SJCRH30 (cell line): ENCODE measurements around the gene LRRC4B. TPM values are rescaled to one million over a fixed set of nuclear protein-coding genes. Genes with fewer than 3 reads are reported as not detected.
A peak's percentile ranks its signal among the peaks of the same experiment; 100 is the strongest.

Experiments
- DNase-seq, 2 experiments: peaks; one replicate each; pipeline ENCODE4 v3.0.0-alpha.2; 2015 to 2020
- H3K27ac ChIP-seq: fragments of 250-450 bp; sonication (Bioruptor Pico); 2 replicates; pipeline ENCODE4 v1.5.1; 2020; ENCODE audit warnings: mild to moderate bottlenecking, moderate library complexity
- H3K27me3 ChIP-seq: fragments of 250-450 bp; sonication (Bioruptor Pico); 2 replicates; pipeline ENCODE4 v1.5.1; 2020; ENCODE audit warnings: mild to moderate bottlenecking, moderate library complexity
- H3K36me3 ChIP-seq: fragments of 250-450 bp; sonication (Bioruptor Pico); 2 replicates; pipeline ENCODE4 v1.5.1; 2020; ENCODE audit warnings: mild to moderate bottlenecking, moderate library complexity
- H3K4me1 ChIP-seq: fragments of 250-450 bp; sonication (Bioruptor Pico); 2 replicates; pipeline ENCODE4 v1.5.1; 2020; ENCODE audit warnings: mild to moderate bottlenecking, moderate library complexity
- H3K4me3 ChIP-seq: fragments of 250-450 bp; sonication (Bioruptor Pico); 2 replicates; pipeline ENCODE4 v1.5.1; 2020; ENCODE audit warnings: mild to moderate bottlenecking, moderate library complexity
- H3K9me3 ChIP-seq: fragments of 250-450 bp; sonication (Bioruptor Pico); replicated peaks from 2 replicates; pipeline ENCODE4 v1.5.1; 2020; ENCODE audit warnings: mild to moderate bottlenecking, moderate library complexity
- total RNA-seq: library from RNA; depleted of rRNA; stranded (reverse); fragments of >200 nt; shearing (Covaris generic); gene quantifications from 2 replicates; pipeline ENCODE4 v1.2.3, GENCODE V29; 2014

Gene LRRC4B
- total RNA-seq, 1 experiment from 2014 or later: 0.02 TPM

DNA sequence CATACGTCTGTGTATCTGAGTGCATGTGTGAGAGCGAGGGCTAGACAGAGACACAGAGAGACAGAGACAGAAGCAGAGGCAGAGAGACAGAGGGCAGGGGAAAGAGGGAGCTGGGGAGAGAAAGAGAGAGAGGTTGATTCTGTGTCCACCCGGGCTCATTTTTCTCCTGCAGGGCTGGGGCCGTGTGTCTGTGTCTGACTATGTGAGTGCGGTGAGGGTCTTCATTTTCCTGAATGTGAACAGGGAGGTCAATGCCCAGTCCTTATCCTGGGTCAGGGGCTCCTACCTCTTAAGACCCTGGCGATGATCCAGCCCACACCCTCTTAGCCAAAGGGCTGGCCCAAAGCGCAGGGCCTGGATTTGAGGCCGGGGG, 17.7 kb downstream of the LRRC4B start:
- Histone ChIP-seq H3K9me3 (no peaks in the 10 kb centered on the region), H3K4me3 (no peak overlapping the region), H3K27me3 (peaks cover 48% of the 10 kb centered on the region), H3K4me1 (no peaks in the 10 kb centered on the region), H3K27ac (no peak overlapping the region), H3K36me3 (no peaks in the 10 kb centered on the region)
- no peak for DNase-seq

DNA sequence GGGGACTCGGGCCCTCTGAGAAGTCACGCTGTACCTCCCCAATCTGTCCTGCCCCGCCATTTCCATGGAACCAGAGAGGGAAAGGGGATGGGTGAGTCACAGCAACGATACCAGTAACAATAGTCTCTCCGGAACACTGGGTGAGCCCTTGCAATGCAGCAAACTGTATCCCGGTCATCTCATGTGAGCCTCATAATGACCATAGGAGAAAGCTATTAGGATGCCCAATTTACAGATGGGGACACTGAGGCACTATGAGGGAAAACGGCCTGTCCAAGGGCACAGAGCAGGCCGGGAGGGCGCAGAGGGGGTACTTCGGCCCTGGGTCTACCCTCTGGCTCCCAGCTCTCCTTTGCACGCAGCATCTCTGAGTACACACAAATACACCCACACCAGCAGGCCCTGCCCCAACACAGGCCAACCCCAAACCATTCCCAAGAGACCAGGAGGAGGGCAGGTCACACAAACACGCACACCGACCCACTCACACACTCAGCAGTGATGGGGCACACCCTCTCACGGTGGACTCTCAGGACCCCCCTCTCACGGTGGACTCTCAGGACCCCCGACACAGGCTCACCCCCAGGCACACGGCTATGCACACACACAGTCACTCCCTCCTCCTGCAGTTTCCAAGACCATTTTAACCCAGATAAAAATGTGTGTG, 18.2 kb downstream of the LRRC4B start:
- Histone ChIP-seq H3K27ac (no peak overlapping the region), H3K4me1 (no peaks in the 10 kb centered on the region)
- no peak for DNase-seq

DNA sequence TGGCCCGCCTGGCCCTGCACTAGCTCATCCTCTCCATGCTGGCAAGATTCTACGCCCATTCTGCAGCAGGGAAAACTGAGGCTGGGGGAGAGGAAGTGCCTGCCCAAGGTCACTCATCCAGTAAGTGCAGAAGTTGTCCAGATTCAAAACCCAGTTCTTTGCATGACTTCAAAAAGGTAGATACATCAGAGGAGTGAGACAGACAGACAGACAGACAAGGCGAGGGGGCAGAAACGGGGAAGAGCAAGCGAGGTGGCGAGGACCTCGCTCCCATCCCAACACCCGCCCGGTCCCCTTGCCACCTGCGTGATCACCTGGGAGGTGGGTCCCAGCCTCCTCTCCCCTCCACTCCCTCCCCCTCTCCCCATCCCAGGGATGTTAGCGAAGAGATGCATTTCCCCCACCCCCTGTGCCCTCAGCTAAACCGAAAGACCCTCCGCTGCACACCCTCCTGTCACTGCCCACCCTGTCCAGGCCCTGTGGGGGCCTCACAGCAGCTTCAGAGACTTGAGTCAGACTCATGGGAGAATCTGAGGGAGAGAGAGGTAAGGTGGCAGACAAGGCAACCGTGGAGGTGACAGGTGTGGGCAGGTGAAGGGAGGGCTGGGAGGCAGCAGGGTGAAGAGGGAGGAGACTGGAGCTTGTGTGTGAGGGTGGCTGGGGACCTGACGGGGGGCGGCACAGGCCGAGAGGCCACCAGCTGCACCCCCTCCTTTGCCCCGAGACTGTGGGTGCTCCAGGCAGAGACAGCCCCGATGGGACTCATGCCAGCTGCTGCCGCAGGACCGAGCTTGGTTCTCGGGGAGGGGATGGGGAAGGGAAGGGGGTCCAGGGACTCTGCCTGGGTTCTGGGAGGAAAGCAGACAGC, 18.9 kb downstream of the LRRC4B start:
- Histone ChIP-seq H3K4me3 (no peak overlapping the region), H3K27me3 (peaks cover 38% of the 10 kb centered on the region), H3K4me1 (no peaks in the 10 kb centered on the region), H3K9me3 (no peaks in the 10 kb centered on the region), H3K36me3 (no peaks in the 10 kb centered on the region), H3K27ac (no peak overlapping the region)
- DNase-seq: no peak

More for the DNA sequence above, 18.2 kb downstream of the LRRC4B start:
- H3K4me3 ChIP-seq: no peak overlapping the region
- peaks cover 43% of the 10 kb centered on the region for H3K27me3 ChIP-seq
- no peaks in the 10 kb centered on the region for H3K36me3 ChIP-seq
- H3K9me3 ChIP-seq: no peaks in the 10 kb centered on the region

GRCh38 chr19:50548191-50549058, 19.8 kb downstream of the LRRC4B start:
- H3K9me3 ChIP-seq: no peaks in the 10 kb centered on the region
- H3K36me3 ChIP-seq: no peaks in the 10 kb centered on the region
- H3K27me3 ChIP-seq: peaks cover 38% of the 10 kb centered on the region
- H3K4me1 ChIP-seq: no peaks in the 10 kb centered on the region
- DNase-seq: peak; percentile 38 to 40
- H3K27ac ChIP-seq: no peak overlapping the region
- H3K4me3 ChIP-seq: no peak overlapping the region

DNA sequence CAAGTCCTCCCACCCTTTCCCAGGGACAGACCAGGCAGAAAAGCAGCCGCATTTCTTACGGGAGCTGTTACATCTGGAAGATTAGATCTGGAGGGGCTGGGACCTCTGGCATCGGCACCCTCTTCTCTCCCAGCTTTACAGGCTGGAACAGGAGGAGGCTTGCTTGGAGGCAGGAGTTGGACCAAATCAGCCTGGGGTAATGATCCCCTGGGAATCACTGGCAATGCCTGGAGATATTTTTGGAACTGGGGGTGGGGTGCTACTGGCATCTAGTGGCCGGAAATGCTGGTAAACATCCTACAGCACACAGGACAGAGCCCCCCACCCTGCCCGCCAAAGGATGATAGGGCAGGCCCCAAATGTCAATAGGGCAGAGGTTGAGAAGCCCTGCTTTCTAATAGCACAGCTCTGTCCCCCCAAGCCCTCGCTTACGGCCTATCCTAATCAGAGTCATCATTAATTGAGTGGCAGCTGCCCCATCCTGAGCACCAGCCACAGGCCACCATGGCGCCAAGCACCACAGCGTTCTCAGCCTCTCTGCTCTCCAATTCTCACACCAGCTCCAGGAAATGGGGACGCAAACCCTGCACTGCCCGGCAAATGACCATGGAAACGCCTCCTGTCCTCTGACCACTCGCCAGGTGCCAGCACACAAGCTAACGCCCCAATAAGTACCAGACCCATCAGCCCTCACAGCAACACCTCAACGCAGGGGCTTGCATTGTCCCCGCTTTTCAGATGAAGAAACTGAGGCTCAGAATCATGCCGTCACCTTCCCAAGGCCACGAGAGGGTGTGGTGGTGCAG, 20.6 kb downstream of the LRRC4B start:
- Histone ChIP-seq H3K9me3 (no peaks in the 10 kb centered on the region), H3K36me3 (no peaks in the 10 kb centered on the region), H3K27me3 (peaks cover 38% of the 10 kb centered on the region), H3K4me1 (no peaks in the 10 kb centered on the region), H3K27ac (no peak overlapping the region), H3K4me3 (no peak overlapping the region)
- DNase-seq: peak; percentile 37 to 57

DNA sequence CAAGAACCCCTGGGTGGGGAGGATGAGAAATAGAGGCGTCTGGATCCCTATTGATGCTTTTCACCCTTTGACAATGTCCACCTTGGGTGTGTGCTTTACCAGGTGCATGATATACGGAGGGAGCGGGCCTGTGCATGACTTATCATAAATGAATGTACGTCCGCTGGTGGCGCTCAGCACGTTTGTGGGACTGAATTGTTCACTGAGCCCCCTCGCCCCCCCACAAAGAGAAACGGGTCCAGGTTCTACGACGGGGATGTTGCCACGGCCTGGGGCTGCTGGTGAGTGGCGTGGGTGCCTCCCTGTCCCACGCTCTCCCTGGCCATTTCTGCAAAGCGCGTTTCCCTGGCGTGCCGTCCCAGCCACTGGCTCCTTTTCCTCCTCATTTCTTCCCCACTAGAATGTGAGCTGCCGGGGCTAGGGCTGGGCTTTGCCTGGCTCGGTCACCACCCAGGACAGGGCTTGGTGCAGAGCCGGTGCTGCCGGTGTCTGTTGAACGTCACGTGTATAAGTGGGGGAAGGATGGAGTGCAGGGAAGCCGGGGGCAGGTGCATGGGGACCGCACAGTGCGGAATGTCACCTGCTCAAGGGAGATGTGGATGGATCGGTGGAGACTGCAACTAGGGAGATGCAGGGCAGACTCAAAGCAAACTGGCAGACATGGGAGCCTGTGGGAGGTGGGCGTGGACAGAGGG, 21.6 kb downstream of the LRRC4B start:
- DNase-seq: no peak
- Histone ChIP-seq H3K27me3 (peaks cover 43% of the 10 kb centered on the region), H3K4me3 (no peak overlapping the region), H3K36me3 (no peaks in the 10 kb centered on the region), H3K4me1 (no peaks in the 10 kb centered on the region), H3K9me3 (no peaks in the 10 kb centered on the region), H3K27ac (no peak overlapping the region)

DNA sequence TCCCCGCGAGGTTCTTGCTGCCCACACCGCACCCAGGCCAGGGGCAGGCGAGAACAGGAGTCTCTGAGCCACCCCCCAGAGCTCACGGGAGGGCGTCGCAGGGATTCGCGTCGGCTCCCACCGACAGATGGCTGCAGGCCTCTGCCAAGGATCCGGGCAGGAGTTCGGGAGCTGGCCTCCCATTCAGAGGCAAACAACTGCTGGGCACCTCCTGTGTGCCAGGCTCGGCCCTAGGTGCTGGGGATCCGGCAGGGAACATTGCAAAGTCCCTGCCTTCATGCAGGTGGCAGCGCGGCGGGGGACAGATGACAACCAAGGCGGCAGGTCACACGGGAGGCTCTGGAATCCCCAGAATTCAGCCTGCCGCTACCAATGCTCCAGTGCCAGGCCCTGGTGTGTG, 25.3 kb downstream of the LRRC4B start:
- Histone ChIP-seq H3K36me3 (no peaks in the 10 kb centered on the region), H3K27me3 (peaks cover 21% of the 10 kb centered on the region), H3K4me1 (no peaks in the 10 kb centered on the region), H3K9me3 (no peaks in the 10 kb centered on the region), H3K4me3 (no peak overlapping the region), H3K27ac (no peak overlapping the region)
- DNase-seq: no peak

DNA sequence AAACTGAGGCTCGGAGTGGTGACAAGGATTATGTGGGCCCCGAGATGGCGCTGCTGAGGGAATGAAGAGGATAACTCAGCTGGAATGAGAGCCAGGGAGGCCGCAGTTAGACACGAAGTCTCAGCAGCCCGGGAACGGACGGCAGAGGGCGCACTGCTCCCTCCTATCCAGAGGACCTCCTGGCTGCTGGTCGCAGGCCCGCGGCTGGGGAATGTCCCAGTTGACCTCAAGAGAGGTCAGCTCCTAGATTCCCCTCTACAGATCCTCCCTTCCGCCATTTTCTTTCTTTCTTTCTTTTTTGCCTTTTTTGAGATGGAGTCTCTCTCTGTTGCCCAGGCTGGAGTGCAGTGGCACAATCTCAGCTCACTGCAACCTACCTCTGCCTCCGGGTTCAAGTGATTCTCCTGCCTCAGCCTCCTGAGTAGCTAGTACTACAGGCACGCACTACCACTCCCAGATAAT, 30.4 kb downstream of the LRRC4B start:
- H3K4me3 ChIP-seq: no peak overlapping the region
- H3K36me3 ChIP-seq: no peaks in the 10 kb centered on the region
- peaks cover 6% of the 10 kb centered on the region; the same call in 1 of the 2 replicates for H3K9me3 ChIP-seq
- H3K4me1 ChIP-seq: peaks cover 5% of the 10 kb centered on the region; the same call in 1 of the 2 replicates
- peak; percentile 93 to 96 for DNase-seq
- peaks cover 8% of the 10 kb centered on the region for H3K27me3 ChIP-seq
- H3K27ac ChIP-seq: no peak overlapping the region; the same call in 1 of the 2 replicates

GRCh38 chr19:50537306-50537685, 30.9 kb downstream of the LRRC4B start:
- H3K27ac ChIP-seq: peak overlapping the region; percentile 12; the same call in 1 of the 2 replicates
- H3K36me3 ChIP-seq: no peaks in the 10 kb centered on the region
- peaks cover 8% of the 10 kb centered on the region; the same call in 1 of the 2 replicates for H3K9me3 ChIP-seq
- H3K27me3 ChIP-seq: peaks cover 8% of the 10 kb centered on the region
- no peak overlapping the region for H3K4me3 ChIP-seq
- peaks cover 5% of the 10 kb centered on the region; the same call in 1 of the 2 replicates for H3K4me1 ChIP-seq
- DNase-seq: peak in 1 of 2 experiments; percentile 71

DNA sequence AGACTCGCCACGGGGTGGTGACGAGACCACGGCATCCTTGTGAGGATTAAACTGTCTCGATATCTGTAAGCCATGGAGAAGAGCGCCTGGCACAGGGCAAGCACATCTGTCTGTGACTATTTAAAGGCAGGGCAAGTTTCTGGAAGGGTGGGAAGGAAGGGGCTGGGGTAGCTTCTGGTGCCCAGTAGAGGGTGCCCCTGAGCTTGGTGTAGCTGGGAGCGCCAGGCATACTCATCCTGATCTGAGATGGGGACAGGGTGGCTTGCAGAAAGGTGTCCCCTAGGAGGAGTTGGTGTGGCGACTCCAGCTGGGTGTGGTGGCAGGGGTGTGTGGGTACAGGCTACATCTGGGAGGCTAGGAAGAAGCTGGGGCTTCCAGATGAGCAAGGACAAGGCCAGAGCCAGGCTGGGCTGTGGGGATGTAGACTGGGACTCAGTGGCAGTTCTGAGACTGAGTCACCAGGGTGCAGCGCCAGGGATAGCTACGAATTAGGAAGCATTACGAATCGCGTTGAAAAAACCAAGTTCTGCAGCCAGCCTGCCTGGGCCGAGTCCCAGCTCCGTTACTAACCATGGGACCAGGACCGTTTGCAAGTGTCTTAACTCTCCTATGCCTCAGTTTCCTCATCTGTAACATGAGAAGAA, 31.5 kb downstream of the LRRC4B start:
- Histone ChIP-seq H3K36me3 (no peaks in the 10 kb centered on the region), H3K9me3 (peaks cover 8% of the 10 kb centered on the region; the same call in 1 of the 2 replicates), H3K4me3 (no peak overlapping the region), H3K4me1 (peaks cover 5% of the 10 kb centered on the region; the same call in 1 of the 2 replicates), H3K27ac (peak overlapping the region; percentile 12; the same call in 1 of the 2 replicates), H3K27me3 (peaks cover 4% of the 10 kb centered on the region)
- no peak for DNase-seq

DNA sequence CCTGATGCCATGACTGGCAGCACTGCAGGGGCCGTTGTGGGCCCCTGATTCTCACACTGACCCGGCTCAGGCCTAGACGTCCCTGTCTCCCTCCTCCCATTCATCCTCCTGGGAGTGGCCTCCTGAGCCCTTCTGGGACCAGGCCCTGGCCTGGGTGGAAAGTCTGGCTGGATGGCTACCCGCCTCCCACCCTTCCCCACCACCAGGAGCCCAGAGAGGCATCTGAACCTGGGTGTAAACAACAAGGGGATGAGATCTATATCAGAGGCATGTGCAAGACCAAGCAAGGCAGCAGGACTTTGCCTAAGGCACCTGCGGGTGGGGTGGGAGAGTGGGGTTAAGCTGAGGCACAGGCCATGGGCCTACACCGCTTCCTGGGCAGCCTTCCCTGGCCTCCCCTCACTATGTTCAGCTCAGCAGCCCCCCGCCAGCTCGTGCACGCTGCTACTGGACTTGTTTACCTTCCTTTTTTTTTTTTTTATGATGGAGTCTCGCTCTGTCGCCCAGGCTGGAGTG, 32.5 kb downstream of the LRRC4B start:
- H3K36me3 ChIP-seq: no peaks in the 10 kb centered on the region
- DNase-seq: no peak
- no peak overlapping the region for H3K4me3 ChIP-seq
- peaks cover 8% of the 10 kb centered on the region; the same call in 1 of the 2 replicates for H3K9me3 ChIP-seq
- no peak overlapping the region for H3K27ac ChIP-seq
- H3K27me3 ChIP-seq: no peaks in the 10 kb centered on the region
- peaks cover 5% of the 10 kb centered on the region; the same call in 1 of the 2 replicates for H3K4me1 ChIP-seq

DNA sequence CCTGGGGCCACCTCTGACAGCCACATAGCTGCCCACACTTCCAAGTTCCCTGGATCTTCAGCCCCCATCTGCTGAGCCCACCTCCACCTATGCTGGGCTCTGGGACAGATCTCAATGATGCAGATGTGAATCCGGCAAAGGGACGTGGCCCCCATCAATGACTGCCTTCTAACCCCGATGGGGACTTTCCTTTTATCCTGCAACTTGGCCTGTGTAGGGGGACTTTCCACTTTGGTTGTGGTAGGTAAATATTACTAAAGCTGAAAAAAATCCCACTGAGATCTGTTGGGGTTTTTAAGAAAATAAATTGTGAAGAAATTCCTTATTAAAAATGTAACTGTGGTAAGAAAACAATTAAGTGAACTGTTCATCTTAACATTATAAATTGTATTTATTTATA, 33.8 kb downstream of the LRRC4B start:
- Histone ChIP-seq H3K27ac (no peak overlapping the region), H3K9me3 (peaks cover 8% of the 10 kb centered on the region; the same call in 1 of the 2 replicates), H3K36me3 (no peaks in the 10 kb centered on the region), H3K27me3 (no peaks in the 10 kb centered on the region), H3K4me3 (no peak overlapping the region), H3K4me1 (peaks cover 10% of the 10 kb centered on the region; the same call in 1 of the 2 replicates)
- DNase-seq: no peak

DNA sequence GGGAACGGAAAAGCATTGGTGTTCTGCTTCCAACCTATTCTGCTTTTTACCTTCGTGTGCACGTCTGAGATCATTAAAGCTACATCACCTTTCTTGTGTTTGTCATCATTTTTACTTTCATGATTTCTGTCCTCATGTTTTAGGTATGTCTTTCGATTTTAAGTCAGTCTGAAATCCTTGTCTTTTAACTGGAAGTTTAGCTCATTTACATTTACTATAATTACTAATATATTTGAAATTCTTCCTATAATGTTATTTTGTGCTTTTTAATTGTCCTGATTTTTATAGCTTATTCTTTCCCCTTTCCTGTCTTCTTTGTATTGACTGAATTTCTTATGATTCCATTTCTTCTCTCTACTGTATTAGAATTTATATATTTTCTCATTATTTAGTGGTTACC, 35.3 kb downstream of the LRRC4B start:
- no peaks in the 10 kb centered on the region for H3K36me3 ChIP-seq
- peaks cover 14% of the 10 kb centered on the region; the same call in 1 of the 2 replicates for H3K4me1 ChIP-seq
- H3K27ac ChIP-seq: no peak overlapping the region
- H3K27me3 ChIP-seq: no peaks in the 10 kb centered on the region
- DNase-seq: no peak
- no peak overlapping the region for H3K4me3 ChIP-seq
- peaks cover 8% of the 10 kb centered on the region; the same call in 1 of the 2 replicates for H3K9me3 ChIP-seq
